Epithelial cell of proximal tubule (primary cell): ENCODE measurements around the gene ERF. TPM values are rescaled to one million over a fixed set of nuclear protein-coding genes. Genes with fewer than 3 reads are reported as not detected.

Experiments
- DNase-seq: peaks from one replicate; pipeline ENCODE4 v3.0.0-alpha.2; 2011; ENCODE audit warnings: low read depth
- H3K4me3 ChIP-seq: 2 replicates; pipeline ENCODE4 v1.5.1; 2011; ENCODE audit warnings: low read depth, mild to moderate bottlenecking, low read length
- CTCF ChIP-seq: conservative IDR thresholded peaks from 2 replicates; pipeline ENCODE4 v1.5.1; 2012; ENCODE audit warnings: low read depth, mild to moderate bottlenecking, low read length
- total RNA-seq: library from RNA; depleted of rRNA; stranded (reverse); fragments of >200 nt; gene quantifications from 2 replicates; pipeline ENCODE4 v1.2.3, GENCODE V29; 2015

The ERF gene
- total RNA-seq, 1 donor from 2014 or later = 36.3 TPM

- no peak overlapping the region for H3K4me3 ChIP-seq
- DNase-seq = no peak
- no peak for TF ChIP-seq CTCF
These were observed 32.3 kb upstream of the ERF start for GRCh38 chr19:42287017-42287826.

- DNase-seq = no peak
- no peak for TF ChIP-seq CTCF
- H3K4me3 ChIP-seq = peak overlapping the region; percentile 76
These were observed 31.6 kb upstream of the ERF start for GRCh38 chr19:42286349-42287016.

DNA sequence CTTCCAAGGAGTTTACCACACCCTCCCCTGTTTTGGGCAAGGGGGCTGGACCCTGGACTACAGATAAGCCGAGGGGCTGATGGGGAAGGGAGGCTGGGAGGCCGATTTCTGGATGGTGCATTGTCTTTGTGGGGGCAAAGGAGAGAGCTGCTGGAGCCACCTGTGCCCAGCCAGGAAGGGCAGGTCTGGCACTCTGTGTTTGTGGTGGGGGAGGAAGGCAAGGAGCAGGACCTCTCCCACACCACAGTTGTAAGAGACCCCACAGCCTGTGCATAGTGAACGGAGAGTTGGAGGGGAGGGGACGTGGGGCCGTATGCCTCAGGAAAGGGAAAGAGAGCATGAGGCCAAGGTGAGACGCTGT lies 31.0 kb upstream of the ERF start:
- H3K4me3 ChIP-seq = peak overlapping the region; percentile 76
- no peak for TF ChIP-seq CTCF
- DNase-seq = no peak

- peak overlapping the region; percentile 76 for H3K4me3 ChIP-seq
- no peak for DNase-seq
- no peak for TF ChIP-seq CTCF
These were observed 30.6 kb upstream of the ERF start for GRCh38 chr19:42285541-42285941.

- H3K4me3 ChIP-seq = peak overlapping the region; percentile 76
- TF ChIP-seq CTCF = no peak
- no peak for DNase-seq
These were observed 29.8 kb upstream of the ERF start for GRCh38 chr19:42284591-42285341.

DNA sequence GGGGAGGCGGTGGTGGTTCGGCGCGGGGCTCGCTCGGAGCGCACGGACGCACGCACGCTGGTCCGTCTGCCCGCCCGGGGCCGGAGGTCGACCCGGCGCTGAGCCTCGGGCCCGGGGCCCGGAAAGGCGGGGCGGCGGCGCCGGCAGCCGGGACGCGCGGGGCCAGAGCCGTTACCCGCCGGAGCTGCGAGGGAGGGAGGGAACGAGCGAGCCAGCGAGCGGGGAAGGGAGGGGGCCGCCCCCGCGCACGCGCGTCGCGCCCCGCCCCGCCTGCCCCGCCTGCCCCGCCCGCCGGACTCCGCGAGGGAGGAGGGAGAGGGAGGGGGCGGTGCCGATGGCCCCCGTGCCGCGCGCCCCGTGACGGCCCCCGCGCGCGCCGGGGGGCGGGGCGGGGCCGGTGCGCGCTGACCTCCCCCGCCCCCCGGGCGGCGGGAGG lies 29.2 kb upstream of the ERF start:
- no peak for DNase-seq
- peak overlapping the region; percentile 26 for H3K4me3 ChIP-seq
- no peak for TF ChIP-seq CTCF
